NCI-H1417 (cell line): ENCODE results near the gene EPHB3.

ENCODE experiments used
- DNase-seq, 3 experiments: peaks; one replicate each; lab custom pipeline; 2025; lab: John Stamatoyannopoulos, UW

EPHB3 gene

GRCh38 chr3:184626923-184627322, 65.3 kb downstream of the EPHB3 start:
- DNase-seq = no peak

GRCh38 chr3:184629555-184630160, 68.1 kb downstream of the EPHB3 start:
- peak in 1 of 3 experiments; percentile 28 for DNase-seq

- DNase-seq = peak in 1 of 3 experiments; percentile 37
Observed at GRCh38 chr3:184630861-184631471, 69.4 kb downstream of the EPHB3 start.

- DNase-seq = no peak
Observed at GRCh38 chr3:184631472-184631861, 69.9 kb downstream of the EPHB3 start.
